NCI-H2171 (cell line): ENCODE measurements around the gene WWP2.
"Not testable (repeated sequence)": the region's sequence is repeated elsewhere in the genome, so short reads cannot be mapped to it uniquely, and the experiment has no call there.

Experiments
- DNase-seq: peaks from one replicate; lab custom pipeline; 2025; lab: John Stamatoyannopoulos, UW

WWP2 gene

GRCh38 chr16:69796285-69797118 is 34.4 kb downstream of the WWP2 start:
- DNase-seq = peak; percentile 44

- no peak for DNase-seq
Measured at GRCh38 chr16:69798466-69798865, 36.3 kb downstream of the WWP2 start.

GRCh38 chr16:69799611-69800031 is 37.5 kb downstream of the WWP2 start:
- no peak for DNase-seq

GRCh38 chr16:69804297-69804696 is 42.2 kb downstream of the WWP2 start:
- DNase-seq = no peak

- DNase-seq = not testable (repeated sequence)
Measured at GRCh38 chr16:69806776-69807175, 44.6 kb downstream of the WWP2 start.

GRCh38 chr16:69812688-69813014 is 50.5 kb downstream of the WWP2 start:
- no peak for DNase-seq

GRCh38 chr16:69814078-69814477 is 51.9 kb downstream of the WWP2 start:
- DNase-seq = no peak

- DNase-seq = no peak
Measured at GRCh38 chr16:69814561-69814960, 52.4 kb downstream of the WWP2 start.

GRCh38 chr16:69815216-69815883 is 53.2 kb downstream of the WWP2 start:
- not testable (repeated sequence) for DNase-seq

- no peak for DNase-seq
Measured at GRCh38 chr16:69816996-69817395, 54.9 kb downstream of the WWP2 start.

- DNase-seq = peak; percentile 69
Measured at GRCh38 chr16:69818891-69819545, 56.9 kb downstream of the WWP2 start.

- peak; percentile 72 for DNase-seq
Measured at GRCh38 chr16:69820926-69821541, 58.9 kb downstream of the WWP2 start.

- DNase-seq = no peak
Measured at GRCh38 chr16:69821844-69822173, 59.7 kb downstream of the WWP2 start.

- no peak for DNase-seq
Measured at GRCh38 chr16:69822174-69822935, 60.2 kb downstream of the WWP2 start.

- DNase-seq = no peak
Measured at GRCh38 chr16:69823831-69824563, 61.9 kb downstream of the WWP2 start.

GRCh38 chr16:69824564-69825142 is 62.5 kb downstream of the WWP2 start:
- not testable (repeated sequence) for DNase-seq

- DNase-seq = no peak
Measured at GRCh38 chr16:69827524-69827923, 65.4 kb downstream of the WWP2 start.

GRCh38 chr16:69829338-69829737 is 67.2 kb downstream of the WWP2 start:
- DNase-seq = no peak

- DNase-seq = no peak
Measured at GRCh38 chr16:69830146-69830533, 68.0 kb downstream of the WWP2 start.

GRCh38 chr16:69830534-69831211 is 68.5 kb downstream of the WWP2 start:
- DNase-seq = no peak
